Measurements from ENCODE around the gene SMURF2. TPM values are rescaled to one million over a fixed set of nuclear protein-coding genes. Genes with fewer than 3 reads are reported as not detected.

SMURF2 gene
- polyA plus RNA-seq, 1 donor from 2014 or later, result 55.2 TPM

DNA sequence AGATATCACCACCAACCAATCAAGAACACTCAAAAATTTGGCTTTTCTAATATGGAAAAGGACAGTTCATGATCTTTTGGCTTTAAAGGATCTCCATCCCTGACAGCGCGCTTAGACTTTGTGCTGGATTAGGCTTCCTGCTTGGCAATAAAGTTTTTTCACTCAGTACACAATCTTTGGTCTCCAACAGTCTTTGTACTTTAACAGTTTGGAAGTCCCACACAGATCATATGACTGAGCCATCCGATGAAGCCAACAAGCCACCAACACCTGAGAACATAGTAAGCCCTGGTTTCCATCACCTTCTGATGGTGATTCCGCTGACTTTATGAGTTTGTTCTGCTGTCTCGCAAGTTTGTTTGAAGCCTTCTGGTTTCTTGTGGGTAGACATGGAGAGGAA lies 34.3 kb downstream of the SMURF2 start:
- H3K79me2 ChIP-seq (replicated peaks; ENCODE audit: insufficient read depth, low read length), result peaks cover 45% of the 10 kb centered on the region
- no peaks in the 10 kb centered on the region for H3K27me3 ChIP-seq (ENCODE audit: insufficient read depth, low read depth, low read length)
- H3K9me3 ChIP-seq (ENCODE audit: low read length), result no peaks in the 10 kb centered on the region
- no peaks in the 10 kb centered on the region for H4K20me1 ChIP-seq (ENCODE audit: insufficient read depth)
- no peak overlapping the region for H3K9ac ChIP-seq (ENCODE audit: low read length)
- no peak overlapping the region for H2AFZ ChIP-seq (ENCODE audit: low read depth, low read length)
- no peak overlapping the region for H3K4me3 ChIP-seq (ENCODE audit: low read length)
- no peaks in the 10 kb centered on the region for H3F3A ChIP-seq (ENCODE audit: insufficient read depth, low read length, poor library complexity, severe bottlenecking)
- H3K4me2 ChIP-seq (ENCODE audit: low read length), result no peak overlapping the region
- no peaks in the 10 kb centered on the region for H3K9me2 ChIP-seq (ENCODE audit: insufficient read depth, low read length)
- no peak overlapping the region for H3K27ac ChIP-seq (ENCODE audit: low read length)
- H3K36me3 ChIP-seq (ENCODE audit: insufficient read depth, low read length), result no peaks in the 10 kb centered on the region
- no peak for TF ChIP-seq EP300 (conservative IDR thresholded peaks at IDR 0.05; ENCODE audit: poor library complexity, severe bottlenecking)
- no peak for TF ChIP-seq TAF1 (IDR thresholded peaks at IDR 0.05; ENCODE audit: low read depth)
- TF ChIP-seq MXI1 (conservative IDR thresholded peaks at IDR 0.05; ENCODE audit: poor library complexity, severe bottlenecking), result no peak
- TF ChIP-seq EZH2 (IDR thresholded peaks at IDR 0.05; ENCODE audit: borderline replicate concordance, insufficient read depth, low read length, poor library complexity, severe bottlenecking), result no peak
- no peak for TF ChIP-seq RAD21 (conservative IDR thresholded peaks at IDR 0.05)
- no peak for TF ChIP-seq POLR2AphosphoS5 (IDR thresholded peaks at IDR 0.05)
- no peak for TF ChIP-seq SMC3 (conservative IDR thresholded peaks at IDR 0.05; ENCODE audit: poor library complexity)

DNA sequence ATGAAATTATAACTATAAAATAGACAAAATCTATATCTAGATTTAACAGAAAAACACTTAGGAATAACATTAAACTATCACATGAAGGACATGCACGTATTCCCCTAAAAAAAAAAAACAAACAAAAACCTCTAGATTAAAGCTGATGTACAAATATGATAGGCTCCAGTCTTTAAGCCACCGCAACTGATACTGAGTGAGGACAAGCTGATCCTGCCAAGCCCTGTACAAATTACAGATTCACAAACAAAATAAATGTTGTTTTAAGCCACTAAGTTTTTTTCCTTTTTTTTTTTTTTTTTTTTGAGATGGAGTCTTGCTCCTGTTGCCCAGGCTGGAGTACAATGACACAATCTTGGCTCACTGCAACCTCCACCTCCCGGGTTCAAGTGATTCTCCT lies 35.3 kb downstream of the SMURF2 start:
- H2AFZ ChIP-seq (ENCODE audit: low read depth, low read length), result no peak overlapping the region
- no peaks in the 10 kb centered on the region for H3F3A ChIP-seq (ENCODE audit: insufficient read depth, low read length, poor library complexity, severe bottlenecking)
- no peak overlapping the region for H3K9ac ChIP-seq (ENCODE audit: low read length)
- no peak overlapping the region for H3K27ac ChIP-seq (ENCODE audit: low read length)
- H3K27me3 ChIP-seq (ENCODE audit: insufficient read depth, low read depth, low read length), result no peaks in the 10 kb centered on the region
- no peak overlapping the region for H3K4me2 ChIP-seq (ENCODE audit: low read length)
- no peaks in the 10 kb centered on the region for H3K9me3 ChIP-seq (ENCODE audit: low read length)
- peaks cover 40% of the 10 kb centered on the region for H3K79me2 ChIP-seq (replicated peaks; ENCODE audit: insufficient read depth, low read length)
- H3K4me3 ChIP-seq (ENCODE audit: low read length), result no peak overlapping the region
- H4K20me1 ChIP-seq (ENCODE audit: insufficient read depth), result no peaks in the 10 kb centered on the region
- H3K36me3 ChIP-seq (ENCODE audit: insufficient read depth, low read length), result no peaks in the 10 kb centered on the region
- H3K9me2 ChIP-seq (ENCODE audit: insufficient read depth, low read length), result no peaks in the 10 kb centered on the region
- no peak for TF ChIP-seq CTCF (IDR thresholded peaks at IDR 0.05; ENCODE audit: poor library complexity, severe bottlenecking)
- TF ChIP-seq REST (IDR thresholded peaks at IDR 0.05; ENCODE audit: borderline replicate concordance), result no peak
- no peak for TF ChIP-seq POLR2AphosphoS5 (IDR thresholded peaks at IDR 0.05)
- TF ChIP-seq EZH2 (IDR thresholded peaks at IDR 0.05; ENCODE audit: borderline replicate concordance, insufficient read depth, low read length, poor library complexity, severe bottlenecking), result no peak
- TF ChIP-seq MXI1 (conservative IDR thresholded peaks at IDR 0.05; ENCODE audit: poor library complexity, severe bottlenecking), result no peak
- no peak for TF ChIP-seq EP300 (conservative IDR thresholded peaks at IDR 0.05; ENCODE audit: poor library complexity, severe bottlenecking)
- no peak for TF ChIP-seq TAF1 (IDR thresholded peaks at IDR 0.05; ENCODE audit: low read depth)
- TF ChIP-seq RAD21 (conservative IDR thresholded peaks at IDR 0.05), result no peak

All from neural cell (in vitro differentiated cells).